Tibial nerve (tissue), 4 donors: Measurements from ENCODE around the gene WNT7A.

Experiments used
- CTCF ChIP-seq, 5 experiments: fragments of 200-600 bp in 3 of 5; fragments of 450-650 bp in 2 of 5; sonication (generic) in 3 of 5; IDR thresholded peaks; one replicate each; pipeline ENCODE4 v1.5.1; 2016 to 2019; ENCODE audit warnings: antibody characterized with exemption in 5 of 5, mild to moderate bottlenecking in 3 of 5, moderate library complexity in 2 of 5
- EP300 ChIP-seq, 2 donors: sonication (generic); formaldehyde crosslinking; IDR thresholded peaks; one replicate each; pipeline ENCODE4 v1.6.1; 2017; ENCODE audit warnings: antibody characterized with exemption in 2 of 2, mild to moderate bottlenecking in 1 of 2
- POLR2A ChIP-seq, 2 donors: fragments of 450-650 bp; IDR thresholded peaks; one replicate each; pipeline ENCODE4 v1.6.1; 2017; ENCODE audit warnings: antibody characterized with exemption in 2 of 2, mild to moderate bottlenecking in 2 of 2, moderate library complexity in 2 of 2

GRCh38 chr3:13772321-13772745, 107.5 kb downstream of the WNT7A start:
- TF ChIP-seq CTCF (IDR thresholded peaks at IDR 0.05), result no peak
- no peak for TF ChIP-seq EP300 (IDR thresholded peaks at IDR 0.05)
- TF ChIP-seq POLR2A (IDR thresholded peaks at IDR 0.05), result no peak
